Stimulated activated CD4-positive, alpha-beta T cell treated with anti-CD3 and anti-CD28 coated beads, Interleukin-12 subunit alpha, Interleukin-12 subunit beta, amount 100 ng/mL, for 24 hours (primary cell): Measurements from ENCODE around the gene EAPP.
"Not testable (repeated sequence)": the region's sequence is repeated elsewhere in the genome, so short reads cannot be mapped to it uniquely, and the experiment has no call there.

ENCODE experiments used
- DNase-seq, 2 experiments: peaks; one replicate each; pipeline ENCODE4 v3.0.0-alpha.2; 2020; ENCODE audit warnings: low read depth in 2 of 2

Gene EAPP

GRCh38 chr14:34538096-34538495, 1.4 kb downstream of the EAPP start:
- not testable (repeated sequence) for DNase-seq

GRCh38 chr14:34537677-34538009, 1.9 kb downstream of the EAPP start:
- DNase-seq: no peak

- DNase-seq: no peak
Measured at GRCh38 chr14:34536951-34537676, 2.4 kb downstream of the EAPP start.

- no peak for DNase-seq
Measured at GRCh38 chr14:34527591-34527990, 11.9 kb downstream of the EAPP start.

GRCh38 chr14:34524216-34524615, 15.3 kb downstream of the EAPP start:
- DNase-seq: not testable (repeated sequence)

- no peak for DNase-seq
Measured at GRCh38 chr14:34522496-34522895, 17.0 kb downstream of the EAPP start.

- not testable (repeated sequence) for DNase-seq
Measured at GRCh38 chr14:34521071-34521470, 18.4 kb downstream of the EAPP start.

- not testable (repeated sequence) for DNase-seq
Measured at GRCh38 chr14:34520304-34520970, 19.1 kb downstream of the EAPP start.

- no peak for DNase-seq
Measured at GRCh38 chr14:34507884-34508283, 31.6 kb downstream of the EAPP start.

- DNase-seq: no peak
Measured at GRCh38 chr14:34507459-34507858, 32.0 kb downstream of the EAPP start.

- not testable (repeated sequence) for DNase-seq
Measured at GRCh38 chr14:34505124-34505491, 34.4 kb downstream of the EAPP start.

- not testable (repeated sequence) for DNase-seq
Measured at GRCh38 chr14:34504027-34504426, 35.5 kb downstream of the EAPP start.

- DNase-seq: no peak
Measured at GRCh38 chr14:34502545-34503225, 36.8 kb downstream of the EAPP start.

GRCh38 chr14:34502001-34502400, 37.5 kb downstream of the EAPP start:
- DNase-seq: no peak

- DNase-seq: no peak
Measured at GRCh38 chr14:34501004-34501580, 38.4 kb downstream of the EAPP start.

GRCh38 chr14:34498684-34499412, 40.7 kb downstream of the EAPP start:
- DNase-seq: no peak

GRCh38 chr14:34496679-34497513, 42.6 kb downstream of the EAPP start:
- no peak for DNase-seq

GRCh38 chr14:34496007-34496678, 43.4 kb downstream of the EAPP start:
- no peak for DNase-seq

GRCh38 chr14:34489324-34489723, 50.2 kb downstream of the EAPP start:
- no peak for DNase-seq

GRCh38 chr14:34488528-34488927, 51.0 kb downstream of the EAPP start:
- no peak for DNase-seq
